Tibial nerve (tissue), 4 donors: ENCODE results near the gene JTB. TPM values are rescaled to one million over a fixed set of nuclear protein-coding genes. Genes with fewer than 3 reads are reported as not detected.

Source experiments
- DNase-seq, 2 donors: peaks; one replicate each; pipeline ENCODE4 v3.0.0-alpha.2; 2019; ENCODE audit warnings: low spot score in 2 of 2
- H3K27ac ChIP-seq, 4 donors: fragments of 200-600 bp; sonication (generic) in 3 of 4; one replicate each; pipeline ENCODE4 v1.5.1; 2017 to 2019; ENCODE audit warnings: mild to moderate bottlenecking in 1 of 4
- H3K27me3 ChIP-seq, 2 donors: fragments of 200-600 bp; sonication (generic) in 1 of 2; one replicate each; pipeline versions ENCODE4 v1.5.1 to v1.6.0; 2017 to 2019
- H3K36me3 ChIP-seq, 3 donors: fragments of 200-600 bp; sonication (generic); one replicate each; pipeline ENCODE4 v1.5.1; 2018 to 2019
- H3K4me1 ChIP-seq, 4 donors: fragments of 200-600 bp; sonication (generic) in 3 of 4; one replicate each; pipeline ENCODE4 v1.5.1; 2017 to 2019
- H3K4me3 ChIP-seq, 4 donors: fragments of 200-600 bp; sonication (generic) in 3 of 4; one replicate each; pipeline ENCODE4 v1.5.1; 2017 to 2019; ENCODE audit warnings: mild to moderate bottlenecking in 1 of 4, moderate library complexity in 1 of 4
- H3K9me3 ChIP-seq, 4 donors: fragments of 200-600 bp; sonication (generic) in 3 of 4; one replicate each; pipeline ENCODE4 v1.5.1; 2017 to 2019
- CTCF ChIP-seq, 5 experiments: fragments of 200-600 bp in 3 of 5; fragments of 450-650 bp in 2 of 5; sonication (generic) in 3 of 5; IDR thresholded peaks; one replicate each; pipeline ENCODE4 v1.5.1; 2016 to 2019; ENCODE audit warnings: antibody characterized with exemption in 5 of 5, mild to moderate bottlenecking in 3 of 5, moderate library complexity in 2 of 5
- EP300 ChIP-seq, 2 donors: sonication (generic); formaldehyde crosslinking; IDR thresholded peaks; one replicate each; pipeline ENCODE4 v1.6.1; 2017; ENCODE audit warnings: antibody characterized with exemption in 2 of 2, mild to moderate bottlenecking in 1 of 2
- POLR2A ChIP-seq, 2 donors: fragments of 450-650 bp; IDR thresholded peaks; one replicate each; pipeline ENCODE4 v1.6.1; 2017; ENCODE audit warnings: antibody characterized with exemption in 2 of 2, mild to moderate bottlenecking in 2 of 2, moderate library complexity in 2 of 2
- WGBS, 2 donors: methylation state at CpG; one replicate each; pipeline ENCODE4 v1.1.5; 2018; 5-methylcytosine and 5-hydroxymethylcytosine counted together
- small RNA-seq: library from RNA; depleted of rRNA; stranded (forward); fragments of <200 nt; gene quantifications from one replicate; pipeline ENCODE3, GENCODE V24; 2016
- total RNA-seq, 4 donors: library from RNA; depleted of rRNA; stranded (reverse); fragments of >200 nt; gene quantifications; one replicate each; pipeline ENCODE4 v1.1.0, GENCODE V29; 2016

Gene JTB
- total RNA-seq, 4 donors from 2014 or later, result 149 to 289 (median 241) TPM

GRCh38 chr1:153929426-153929825 lies 48.0 kb downstream of the JTB start:
- H3K36me3 ChIP-seq, result peaks cover 2 to 50% (median 9%) of the 10 kb centered on the region in 3 donors
- no peak for DNase-seq
- H3K4me3 ChIP-seq, result no peak overlapping the region
- TF ChIP-seq EP300 (IDR thresholded peaks at IDR 0.05) (no peak), POLR2A (IDR thresholded peaks at IDR 0.05) (no peak), CTCF (IDR thresholded peaks at IDR 0.05) (no peak)
- WGBS, 2 donors, result 57% methylated on average over 5 of the region's 5 CpGs
- peak overlapping the region in 3 of 4 donors; percentile 52 to 69 (median 53) for H3K27ac ChIP-seq
- no peaks in the 10 kb centered on the region for H3K27me3 ChIP-seq
- H3K4me1 ChIP-seq, result peaks cover 0 to 23% (median 4%) of the 10 kb centered on the region in 4 donors
- no peaks in the 10 kb centered on the region for H3K9me3 ChIP-seq

- Histone ChIP-seq H3K4me3 (no peak overlapping the region), H3K27ac (peak overlapping the region in 3 of 4 donors; percentile 52 to 69 (median 53)), H3K27me3 (no peaks in the 10 kb centered on the region), H3K9me3 (no peaks in the 10 kb centered on the region), H3K36me3 (peaks cover 2 to 44% (median 4%) of the 10 kb centered on the region in 3 donors), H3K4me1 (peaks cover 0 to 29% (median 7%) of the 10 kb centered on the region in 4 donors)
- no peak for DNase-seq
- whole genome bisulfite sequencing, 2 donors, result 32 to 36% methylated on average over 4 of the region's 4 CpGs
- TF ChIP-seq EP300 (IDR thresholded peaks at IDR 0.05) (no peak), POLR2A (IDR thresholded peaks at IDR 0.05) (no peak), CTCF (IDR thresholded peaks at IDR 0.05) (no peak)
These were observed 48.6 kb downstream of the JTB start for GRCh38 chr1:153928791-153929341.

GRCh38 chr1:153928245-153928644 lies 49.2 kb downstream of the JTB start:
- H3K4me1 ChIP-seq, result peaks cover 0 to 33% (median 9%) of the 10 kb centered on the region in 4 donors
- H3K4me3 ChIP-seq, result no peak overlapping the region

GRCh38 chr1:153926405-153926804 lies 51.1 kb downstream of the JTB start:
- Histone ChIP-seq H3K27ac (no peak overlapping the region), H3K4me3 (no peak overlapping the region), H3K9me3 (no peaks in the 10 kb centered on the region), H3K27me3 (no peaks in the 10 kb centered on the region), H3K36me3 (peaks cover 0 to 19% (median 0%) of the 10 kb centered on the region in 3 donors), H3K4me1 (peaks cover 0 to 37% (median 12%) of the 10 kb centered on the region in 4 donors)
- 82 to 84% methylated on average over 4 of the region's 4 CpGs for WGBS, 2 donors
- no peak for TF ChIP-seq EP300 (IDR thresholded peaks at IDR 0.05)
- no peak for TF ChIP-seq CTCF (IDR thresholded peaks at IDR 0.05)
- TF ChIP-seq POLR2A (IDR thresholded peaks at IDR 0.05), result no peak
- no peak for DNase-seq

More at GRCh38 chr1:153928245-153928644, 49.2 kb downstream of the JTB start:
- Histone ChIP-seq H3K36me3 (peaks cover 2 to 38% (median 3%) of the 10 kb centered on the region in 3 donors), H3K27me3 (no peaks in the 10 kb centered on the region), H3K27ac (peak overlapping the region in 3 of 4 donors; percentile 52 to 69 (median 53)), H3K9me3 (no peaks in the 10 kb centered on the region)
- no peak for DNase-seq
- TF ChIP-seq CTCF (IDR thresholded peaks at IDR 0.05) (no peak), POLR2A (IDR thresholded peaks at IDR 0.05) (no peak), EP300 (IDR thresholded peaks at IDR 0.05) (no peak)
- 53 to 55% methylated on average over 1 of the region's 1 CpG for WGBS, 2 donors

Small RNAs within 50 kb of the gene (small RNA-seq; reads per million reads assigned to genes)
- not detected for gene MIR6737

Other genes with a start within 250 kb of the JTB start
- 10 to 100 TPM; 66.6 to 79.5 (median 71.3) TPM for gene INTS3, start 249.6 kb downstream of the JTB start, total RNA-seq
- gene SLC27A3, start 202.3 kb downstream of the JTB start, total RNA-seq, result 10 to 100 TPM; 38.5 to 89.4 (median 59.2) TPM
- gene GATAD2B, start 54.7 kb downstream of the JTB start, total RNA-seq, result 10 to 100 TPM; 16.8 to 26.5 (median 24.6) TPM
- gene DENND4B, start 31.0 kb downstream of the JTB start, total RNA-seq, result 10 to 100 TPM; 42.8 to 78.0 (median 56.7) TPM
- gene CRTC2, start 19.1 kb downstream of the JTB start, total RNA-seq, result 10 to 100 TPM; 17.4 to 43.7 (median 23.4) TPM
- 100 to 1,000 TPM in 1 of 4 donors, 10 to 100 TPM in 3; 81.0 to 157 (median 92.4) TPM for gene SLC39A1, start 14.1 kb downstream of the JTB start, total RNA-seq
- gene CREB3L4, start 9.8 kb downstream of the JTB start, total RNA-seq, result 10 to 100 TPM; 10.2 to 17.5 (median 11.4) TPM
- 10 to 100 TPM; 23.0 to 60.3 (median 32.0) TPM for gene RAB13, start 8.7 kb upstream of the JTB start, total RNA-seq
- gene RPS27, start 13.1 kb upstream of the JTB start, total RNA-seq, result 1,000 to 10,000 TPM; 1,383 to 1,928 (median 1,729) TPM
- gene NUP210L, start 177.4 kb upstream of the JTB start, total RNA-seq, result under 1 TPM in 3 of 4 donors, not detected in 1; under 0.01 to 0.30 (median 0.21) TPM
- 100 to 1,000 TPM; 170 to 251 (median 222) TPM for gene TPM3, start 214.4 kb upstream of the JTB start, total RNA-seq
- gene CFAP141, start 228.7 kb upstream of the JTB start, total RNA-seq, result not detected
- gene UBAP2L, start 243.3 kb upstream of the JTB start, total RNA-seq, result 10 to 100 TPM; 43.5 to 68.2 (median 55.7) TPM